Prostate gland (tissue), 2 donors: Measurements from ENCODE around the gene TSR3. TPM values are rescaled to one million over a fixed set of nuclear protein-coding genes. Genes with fewer than 3 reads are reported as not detected.
A peak's percentile ranks its signal among the peaks of the same experiment; 100 is the strongest.

ENCODE experiments used
- DNase-seq: peaks from one replicate; pipeline ENCODE4 v3.0.0-alpha.2; 2019; ENCODE audit warnings: low spot score
- H3K27ac ChIP-seq, 2 donors: fragments of 200-600 bp; sonication (generic); 2 replicates each; pipeline ENCODE4 v1.5.1; 2017 to 2019
- H3K27me3 ChIP-seq: fragments of 200-600 bp; sonication (generic); replicated peaks from 2 replicates; pipeline ENCODE4 v1.5.1; 2019; ENCODE audit not compliant: insufficient read depth
- H3K36me3 ChIP-seq, 2 donors: fragments of 200-600 bp; sonication (generic); 1 replicate in 1 of 2; 2 replicates in 1 of 2; pipeline versions ENCODE4 v1.5.1 to v1.8.1; 2017 to 2019
- H3K4me1 ChIP-seq: fragments of 200-600 bp; sonication (generic); replicated peaks from 2 replicates; pipeline ENCODE4 v1.5.1; 2019
- H3K4me3 ChIP-seq, 2 donors: fragments of 200-600 bp; sonication (generic); 2 replicates each; pipeline ENCODE4 v1.5.1; 2017 to 2019
- H3K9me3 ChIP-seq: fragments of 200-600 bp; sonication (generic); 2 replicates; pipeline ENCODE4 v1.5.1; 2017
- POLR2A ChIP-seq: fragments of 450-650 bp; IDR thresholded peaks from one replicate; pipeline ENCODE4 v1.6.1; 2016; ENCODE audit warnings: antibody characterized with exemption, mild to moderate bottlenecking
- POLR2AphosphoS5 ChIP-seq: sonication (generic); formaldehyde crosslinking; IDR thresholded peaks from one replicate; pipeline ENCODE4 v1.6.1; 2017; ENCODE audit warnings: antibody characterized with exemption
- WGBS: methylation state at CpG from one replicate; pipeline ENCODE4 v1.1.5; 2018; 5-methylcytosine and 5-hydroxymethylcytosine counted together
- intact Hi-C: fragments of 100-400 bp; cut with DNase I; formaldehyde crosslinking; loops from one replicate; pipeline ENCODE4 v1.14.2; 2022
- total RNA-seq, 2 donors: library from RNA; depleted of rRNA; stranded (reverse); fragments of >200 nt; gene quantifications; one replicate each; pipeline ENCODE4 v1.1.0, GENCODE V29; 2016
- TF ChIP-seq, protein P1 (sequence below), 4 experiments: fragments of 200-600 bp in 2 of 4; fragments of 450-650 bp in 2 of 4; sonication (generic) in 2 of 4; IDR thresholded peaks; 1 replicate in 3 of 4; 2 replicates in 1 of 4; pipeline ENCODE4 v1.5.1; 2016 to 2019; ENCODE audit warnings: antibody characterized with exemption in 4 of 4, mild to moderate bottlenecking in 2 of 4, moderate library complexity in 2 of 4

TSR3 gene
- total RNA-seq, 2 donors from 2014 or later: 108 to 148 TPM

DNA sequence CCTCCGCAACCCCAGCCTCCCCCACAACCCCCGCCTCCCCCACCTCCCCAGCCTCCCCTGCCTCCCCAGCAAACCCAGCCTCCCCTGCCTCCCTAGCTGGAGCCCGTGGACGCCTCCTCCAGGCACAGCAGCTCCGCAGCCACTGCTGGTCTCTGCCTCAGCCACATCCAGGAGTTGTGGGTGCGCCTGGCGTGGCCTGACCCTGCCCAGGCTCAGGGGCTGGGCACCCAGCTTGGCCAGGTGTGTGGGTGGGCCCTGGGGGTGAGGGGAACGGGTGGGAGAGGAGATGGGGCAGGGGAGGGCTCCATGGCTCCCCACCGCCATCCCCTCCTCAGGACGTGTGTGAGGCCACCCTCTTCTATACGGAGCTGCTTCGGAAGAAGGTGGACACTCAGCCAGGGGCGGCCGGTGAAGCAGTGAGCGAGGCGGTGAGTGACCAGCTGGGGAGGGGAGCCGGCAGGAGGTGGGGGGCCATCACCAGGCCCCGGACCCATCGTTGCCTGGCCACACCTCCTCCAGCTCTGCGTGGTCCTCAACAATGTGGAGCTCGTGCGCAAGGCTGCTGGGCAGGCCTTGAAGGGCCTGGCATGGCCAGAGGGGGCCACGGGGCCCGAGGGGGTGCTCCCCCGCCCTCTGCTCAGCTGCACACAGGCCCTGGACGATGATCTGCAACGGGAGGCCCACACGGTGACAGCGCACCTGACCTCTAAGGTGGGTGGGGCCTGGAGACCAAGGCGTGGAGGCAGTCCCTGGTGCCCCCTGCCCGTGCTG is 5.8 kb downstream of the TSR3 start:
- no peak for TF ChIP-seq POLR2A
- TF ChIP-seq, protein P1, sequence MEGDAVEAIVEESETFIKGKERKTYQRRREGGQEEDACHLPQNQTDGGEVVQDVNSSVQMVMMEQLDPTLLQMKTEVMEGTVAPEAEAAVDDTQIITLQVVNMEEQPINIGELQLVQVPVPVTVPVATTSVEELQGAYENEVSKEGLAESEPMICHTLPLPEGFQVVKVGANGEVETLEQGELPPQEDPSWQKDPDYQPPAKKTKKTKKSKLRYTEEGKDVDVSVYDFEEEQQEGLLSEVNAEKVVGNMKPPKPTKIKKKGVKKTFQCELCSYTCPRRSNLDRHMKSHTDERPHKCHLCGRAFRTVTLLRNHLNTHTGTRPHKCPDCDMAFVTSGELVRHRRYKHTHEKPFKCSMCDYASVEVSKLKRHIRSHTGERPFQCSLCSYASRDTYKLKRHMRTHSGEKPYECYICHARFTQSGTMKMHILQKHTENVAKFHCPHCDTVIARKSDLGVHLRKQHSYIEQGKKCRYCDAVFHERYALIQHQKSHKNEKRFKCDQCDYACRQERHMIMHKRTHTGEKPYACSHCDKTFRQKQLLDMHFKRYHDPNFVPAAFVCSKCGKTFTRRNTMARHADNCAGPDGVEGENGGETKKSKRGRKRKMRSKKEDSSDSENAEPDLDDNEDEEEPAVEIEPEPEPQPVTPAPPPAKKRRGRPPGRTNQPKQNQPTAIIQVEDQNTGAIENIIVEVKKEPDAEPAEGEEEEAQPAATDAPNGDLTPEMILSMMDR (IDR thresholded peaks at IDR 0.05): no peak
- TF ChIP-seq POLR2AphosphoS5: no peak
- Histone ChIP-seq H3K27ac (no peak overlapping the region), H3K9me3 (no peaks in the 10 kb centered on the region), H3K27me3 (no peaks in the 10 kb centered on the region), H3K4me3 (no peak overlapping the region), H3K36me3 (peaks cover 0 to 10% of the 10 kb centered on the region in 2 donors), H3K4me1 (peaks cover 6% of the 10 kb centered on the region)
- intact Hi-C loops: no loop called here
- no peak for DNase-seq
- WGBS: 74% methylated on average over 29 of the region's 31 CpGs

DNA sequence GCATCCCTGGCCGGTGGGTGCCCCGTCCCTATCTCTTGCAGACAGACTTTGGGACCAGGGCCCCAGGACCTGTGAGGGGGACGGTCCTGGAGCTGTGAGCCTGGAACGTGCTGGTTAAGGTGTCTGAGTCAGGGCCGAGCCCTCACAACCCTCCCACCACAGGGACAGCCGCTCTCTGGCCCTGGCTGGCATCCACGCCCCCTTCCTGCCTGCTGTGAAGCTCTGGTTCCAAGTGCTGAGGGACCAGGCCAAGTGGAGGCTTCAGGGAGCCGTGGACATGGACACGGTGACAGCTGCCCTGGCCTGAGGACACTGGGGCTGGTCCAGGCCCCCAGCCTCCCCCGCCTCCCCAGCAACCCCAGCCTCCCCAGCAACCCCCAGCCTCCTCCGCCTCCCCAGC is 6.6 kb downstream of the TSR3 start:
- WGBS: 78% methylated on average over 9 of the region's 11 CpGs
- intact Hi-C loops: no loop called here
- Histone ChIP-seq H3K9me3 (no peaks in the 10 kb centered on the region), H3K27ac (no peak overlapping the region), H3K4me1 (peaks cover 3% of the 10 kb centered on the region), H3K27me3 (no peaks in the 10 kb centered on the region), H3K36me3 (peaks cover 0 to 10% of the 10 kb centered on the region in 2 donors), H3K4me3 (no peak overlapping the region)
- TF ChIP-seq, protein P1 (IDR thresholded peaks at IDR 0.05): no peak
- no peak for TF ChIP-seq POLR2A
- TF ChIP-seq POLR2AphosphoS5: no peak
- DNase-seq: no peak

DNA sequence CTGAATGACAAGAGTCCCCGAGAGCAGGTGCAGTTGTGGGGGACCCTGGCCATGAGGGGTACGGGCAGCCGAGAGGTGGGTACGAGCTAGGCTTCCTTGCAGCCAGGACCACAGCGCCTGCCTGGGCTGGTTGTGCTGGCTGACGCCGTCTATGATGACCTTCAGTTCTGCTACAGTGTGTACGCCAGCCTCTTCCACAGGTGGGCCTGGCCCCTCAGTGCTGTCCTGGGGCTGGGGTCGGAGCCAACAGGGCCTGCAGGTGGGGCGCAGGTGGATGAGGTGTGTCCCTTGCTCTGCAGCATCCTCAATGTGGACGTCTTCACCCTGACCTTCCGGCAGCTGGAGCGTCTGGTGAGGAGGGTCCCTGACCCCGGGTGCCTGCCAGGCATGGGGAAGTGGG is 7.2 kb downstream of the TSR3 start:
- H3K27me3 ChIP-seq: no peaks in the 10 kb centered on the region
- WGBS: 94% methylated on average over 14 of the region's 14 CpGs
- DNase-seq: no peak
- peaks cover 0 to 10% of the 10 kb centered on the region in 2 donors for H3K36me3 ChIP-seq
- intact Hi-C loops: no loop called here
- H3K9me3 ChIP-seq: no peaks in the 10 kb centered on the region
- TF ChIP-seq, protein P1 (IDR thresholded peaks at IDR 0.05): no peak
- TF ChIP-seq POLR2AphosphoS5: no peak
- peaks cover 3% of the 10 kb centered on the region for H3K4me1 ChIP-seq
- H3K27ac ChIP-seq: no peak overlapping the region
- no peak overlapping the region for H3K4me3 ChIP-seq

DNA sequence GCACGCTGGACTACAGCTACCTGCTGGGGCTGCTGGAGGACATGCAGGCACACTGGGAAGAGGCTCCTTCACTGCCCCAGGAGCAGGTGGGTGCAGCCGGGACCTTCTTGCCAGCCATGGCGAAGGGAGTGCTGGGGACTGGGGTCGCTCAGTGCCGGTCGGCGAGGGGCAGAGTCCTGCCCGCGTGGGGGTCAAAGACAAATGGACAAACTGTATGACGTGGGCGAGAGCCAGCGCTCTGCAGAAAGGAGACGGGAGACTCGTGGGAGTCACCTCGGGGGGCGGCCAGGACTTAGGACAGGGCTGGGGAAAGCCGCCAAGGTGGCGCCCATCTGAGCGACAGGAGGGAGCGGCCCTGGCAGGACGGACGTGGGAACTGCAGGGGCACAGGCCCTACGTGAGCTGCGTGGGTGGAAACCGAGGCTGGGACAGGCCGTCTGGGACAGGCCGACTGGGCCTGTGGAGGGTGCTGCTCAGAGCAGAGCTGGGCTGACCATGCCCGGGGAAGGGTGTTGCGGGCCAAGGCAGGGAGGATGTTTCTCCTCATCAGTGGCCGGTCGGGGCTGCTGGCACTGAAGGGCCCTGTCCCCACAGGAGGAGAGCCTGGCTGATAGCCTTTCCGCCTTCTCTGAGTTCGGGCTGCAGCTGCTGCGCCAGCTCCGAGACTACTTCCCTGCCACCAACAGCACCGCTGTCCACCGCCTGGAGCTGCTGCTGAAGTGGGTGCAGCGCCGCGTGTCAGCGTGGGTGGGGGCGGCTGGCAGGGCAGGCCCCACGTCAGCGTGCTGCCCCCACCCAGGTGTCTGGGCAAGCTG is 8.0 kb downstream of the TSR3 start:
- DNase-seq: no peak
- H3K27me3 ChIP-seq: no peaks in the 10 kb centered on the region
- intact Hi-C loops: no loop called here
- WGBS: 55% methylated on average over 44 of the region's 44 CpGs
- peak overlapping the region in 1 of 2 donors; percentile 10 for H3K4me3 ChIP-seq
- no peak overlapping the region for H3K27ac ChIP-seq
- H3K4me1 ChIP-seq: peaks cover 3% of the 10 kb centered on the region
- peaks cover 0 to 7% of the 10 kb centered on the region in 2 donors for H3K36me3 ChIP-seq
- H3K9me3 ChIP-seq: no peaks in the 10 kb centered on the region
- TF ChIP-seq, protein P1 (IDR thresholded peaks at IDR 0.05): no peak
- TF ChIP-seq POLR2A (no peak), POLR2AphosphoS5 (no peak)
